Activated T-helper 1 cell treated with Interleukin-2 at 50 U/mL for 16 hours (primary cell): ENCODE data around the gene SUPT20HL1.

Source experiments
- DNase-seq: peaks from one replicate; pipeline ENCODE4 v3.0.0-alpha.2; 2020; ENCODE audit warnings: low read depth

SUPT20HL1 gene

DNA sequence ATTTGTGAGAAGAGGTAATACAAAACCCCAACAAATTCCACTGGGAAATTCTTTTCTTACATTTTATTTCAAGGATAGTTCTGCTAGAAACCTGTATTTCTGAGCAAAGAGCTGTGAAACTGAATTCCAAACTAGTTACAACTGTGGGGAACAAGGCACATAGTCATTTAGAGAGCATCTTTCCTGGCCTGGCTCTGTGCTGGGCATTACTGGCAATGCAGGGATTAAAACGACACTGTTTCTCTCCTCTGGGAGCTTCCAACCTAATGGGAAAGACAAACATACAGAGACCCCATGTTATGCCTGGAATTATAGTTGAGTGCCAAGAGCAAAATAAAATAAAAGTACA, 36.5 kb downstream of the SUPT20HL1 start:
- DNase-seq = no peak

DNA sequence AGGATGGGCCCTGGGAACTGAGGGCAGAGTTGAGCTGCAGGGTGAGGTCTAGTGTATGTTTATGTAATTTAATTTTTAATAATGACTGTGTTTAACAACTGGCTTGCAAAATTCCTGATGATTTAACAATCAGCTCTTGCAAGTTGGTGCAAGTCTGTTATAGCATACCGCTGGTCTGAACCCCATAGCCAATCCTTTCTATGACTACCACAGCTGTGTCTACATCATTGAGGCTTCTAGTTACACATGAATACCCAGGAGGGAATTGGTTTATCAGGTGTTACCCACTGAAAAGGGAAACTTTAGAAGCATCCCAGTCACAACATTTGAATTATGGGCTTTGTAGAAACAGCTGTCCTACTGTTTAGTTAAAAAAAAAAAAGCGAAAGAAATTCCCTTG, 38.3 kb downstream of the SUPT20HL1 start:
- no peak for DNase-seq

DNA sequence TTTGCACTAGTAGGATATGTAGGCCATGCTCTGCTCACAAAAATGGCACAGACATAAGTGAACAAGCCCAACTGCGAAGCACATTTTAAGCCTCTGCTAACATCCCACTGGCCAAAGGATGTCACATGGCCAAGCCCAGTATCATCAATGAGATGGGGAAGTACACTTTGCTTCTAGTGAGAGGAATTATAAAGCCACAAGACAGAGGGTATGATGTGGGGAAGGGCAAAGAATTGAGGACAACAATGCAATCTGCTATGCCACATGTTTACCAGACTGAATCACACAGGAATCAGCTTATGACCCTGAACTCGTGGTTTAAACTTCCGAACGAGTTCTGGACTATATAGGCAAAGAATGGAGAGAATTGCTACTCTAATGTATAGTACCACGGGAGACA, 39.1 kb downstream of the SUPT20HL1 start:
- DNase-seq = no peak

DNA sequence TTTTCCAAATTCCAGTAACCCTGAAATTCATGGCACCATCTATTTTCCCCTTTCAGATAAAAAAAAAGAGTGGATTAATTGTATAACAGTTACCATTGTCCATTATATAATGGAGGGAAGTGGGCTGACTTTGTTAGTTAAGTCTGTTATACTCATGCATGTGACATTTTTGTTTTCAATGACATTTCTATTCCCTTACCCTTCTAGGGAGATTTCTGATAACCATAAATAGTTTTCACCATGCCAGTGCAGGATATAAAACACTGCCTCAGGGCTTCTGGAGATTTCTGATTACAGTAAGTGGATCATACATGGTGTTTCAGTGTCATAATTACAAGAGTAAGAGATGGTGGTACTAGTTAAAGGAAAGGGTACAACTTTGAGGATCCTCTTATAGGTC, 45.5 kb downstream of the SUPT20HL1 start:
- DNase-seq = no peak
